Islet precursor cell (in vitro differentiated cells): ENCODE results near the gene TUFM.
"Not testable (repeated sequence)": the region's sequence is repeated elsewhere in the genome, so short reads cannot be mapped to it uniquely, and the experiment has no call there.

ENCODE experiments used
- DNase-seq: peaks from one replicate; pipeline ENCODE4 v3.0.0-alpha.2; 2018

Gene TUFM

DNA sequence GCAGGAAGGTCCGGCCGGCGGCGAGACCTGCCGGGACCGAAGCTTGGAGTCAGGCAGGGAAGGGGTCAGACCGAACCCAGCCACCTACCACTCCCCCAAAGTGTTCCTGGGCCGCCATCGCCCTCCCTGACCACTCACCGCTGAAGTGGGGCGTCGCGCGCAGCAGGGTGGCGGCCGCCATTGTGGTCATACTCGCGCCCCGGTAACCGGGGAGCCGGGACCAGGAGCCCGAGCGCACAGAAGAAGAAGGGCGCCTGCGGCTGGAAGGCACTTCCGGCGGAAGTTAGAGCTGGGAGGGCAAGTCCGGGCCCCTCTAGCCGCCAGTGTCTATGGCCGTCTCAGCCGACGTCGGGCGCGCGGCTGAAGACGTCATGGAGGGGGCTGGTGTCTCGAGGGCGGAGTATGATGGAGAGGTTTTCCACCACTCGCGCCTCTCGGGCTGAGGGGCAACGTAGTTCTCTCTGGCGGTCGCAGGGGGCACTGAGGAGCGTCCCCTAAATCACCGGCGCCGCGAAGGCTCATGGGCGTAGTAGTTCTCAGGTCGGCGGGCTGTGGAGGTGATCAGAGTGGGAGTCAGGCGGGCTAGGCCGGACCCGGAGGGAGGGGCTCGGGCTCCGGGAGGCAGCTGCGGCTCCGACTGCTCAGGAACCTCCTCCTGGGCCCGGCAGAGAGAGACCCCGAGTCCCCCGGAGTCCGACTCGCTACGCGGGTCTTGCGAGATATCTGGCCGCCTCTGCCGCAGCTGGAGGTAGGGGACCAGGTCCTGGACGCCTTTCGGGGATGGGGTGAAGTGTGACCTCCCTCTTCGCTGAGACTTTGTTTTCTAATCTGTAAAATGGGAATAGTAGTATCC, at the start of gene TUFM:
TSS of gene TUFM (minus strand) at position 269 of the 853 bp plus-strand sequence. CDS start at position 190, 79 bp downstream.
- peak; percentile 99 for DNase-seq

DNA sequence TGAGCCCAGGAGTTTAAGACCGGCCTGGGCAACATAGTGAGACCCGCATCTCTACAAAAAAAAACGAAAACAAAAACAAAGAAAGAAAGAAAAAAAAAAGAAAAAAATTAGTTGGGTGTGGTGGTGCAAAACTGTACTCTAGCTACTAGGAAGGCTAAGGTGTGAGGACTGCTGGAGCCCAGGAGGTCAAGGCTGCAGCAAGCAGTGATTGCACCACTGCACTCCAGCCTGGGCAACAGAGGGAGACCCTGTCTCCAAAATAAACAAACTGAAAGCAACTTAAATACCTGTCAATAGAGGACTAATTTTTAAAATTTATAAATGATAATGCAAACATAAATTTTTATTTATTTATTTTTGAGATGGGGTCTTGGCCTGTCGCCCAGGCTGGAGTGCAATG, 49.5 kb upstream of the TUFM start:
- DNase-seq: no peak

DNA sequence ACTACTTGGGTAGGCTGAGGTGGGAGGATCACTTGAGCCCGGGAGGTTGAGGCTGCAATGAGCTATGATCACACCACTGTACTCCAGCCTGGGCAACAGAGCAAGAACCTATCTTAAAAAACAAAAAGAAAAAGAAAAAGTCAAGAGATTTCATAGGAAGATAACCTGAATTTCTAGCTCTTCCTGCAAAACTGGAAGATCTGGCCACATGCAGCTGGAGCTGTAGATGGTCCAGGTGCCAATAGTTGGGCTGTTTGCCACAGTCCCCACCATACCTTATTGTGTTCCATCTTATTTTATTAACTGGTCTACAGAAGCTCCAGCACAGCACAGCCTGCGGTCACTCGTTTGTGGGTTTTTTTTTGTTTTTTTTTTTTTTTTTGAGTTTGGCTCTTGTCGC, 47.1 kb upstream of the TUFM start:
- DNase-seq: no peak

DNA sequence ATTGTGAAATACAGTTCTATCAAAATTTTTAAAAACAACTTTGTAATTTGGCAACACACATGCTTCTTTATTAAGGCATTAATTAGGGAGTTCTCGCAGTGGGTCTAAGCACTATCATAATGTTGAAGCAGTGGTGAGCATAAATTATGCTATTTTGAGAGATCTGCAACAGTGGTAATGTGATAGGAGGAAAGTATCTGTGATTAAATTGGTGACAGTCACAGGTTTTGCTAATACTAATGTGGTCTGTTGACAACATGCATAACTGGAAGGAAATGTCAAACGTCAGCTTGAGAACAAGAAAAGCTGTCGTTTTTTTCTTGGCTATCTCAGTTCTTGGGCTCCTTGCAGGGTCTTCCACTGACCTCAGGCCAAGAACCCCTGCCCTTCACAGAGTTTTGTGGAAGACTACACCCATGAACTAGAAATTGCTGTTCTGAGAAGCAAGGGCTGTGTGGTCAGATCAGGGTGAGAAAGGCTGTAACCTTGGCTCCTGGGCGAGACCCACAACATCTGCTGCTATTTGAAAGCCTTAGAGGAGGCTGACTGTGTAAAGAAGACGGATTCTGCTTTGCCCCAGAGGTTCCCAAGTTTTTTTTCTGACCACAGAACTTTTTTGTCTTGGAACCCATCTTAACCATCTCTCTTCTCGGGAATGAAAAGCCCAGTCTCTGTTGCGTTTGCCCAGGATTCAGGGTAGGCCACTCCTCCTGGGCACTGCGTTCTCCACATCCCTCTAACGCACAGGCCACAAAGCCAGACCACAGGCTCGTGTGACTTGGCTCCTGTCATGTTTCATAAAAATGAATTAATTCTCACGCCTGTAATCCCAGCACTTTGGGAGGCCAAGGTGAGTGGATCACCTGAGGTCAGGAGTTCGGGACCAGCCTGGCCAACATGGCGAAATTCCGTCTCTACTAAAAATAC, 46.1 kb upstream of the TUFM start:
- DNase-seq: no peak

DNA sequence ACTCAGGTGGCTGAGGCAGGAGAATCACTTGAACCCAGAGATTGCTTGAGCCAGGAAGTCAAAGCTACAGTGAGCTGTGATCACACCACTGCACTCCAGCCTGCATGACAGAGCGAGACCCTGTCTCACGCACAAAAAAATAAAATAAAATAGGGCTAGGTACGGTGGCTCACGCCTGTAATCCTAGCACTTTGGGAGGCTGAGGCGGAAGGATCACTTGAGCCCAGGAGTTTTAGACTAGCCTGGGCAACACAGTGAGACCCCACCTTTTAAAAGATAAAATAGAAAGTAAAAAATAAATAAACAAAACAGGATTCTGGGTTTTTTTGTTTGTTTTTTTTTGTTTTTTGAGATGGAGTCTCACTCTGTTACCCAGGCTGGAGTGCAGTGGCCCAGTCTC, 44.2 kb upstream of the TUFM start:
- not testable (repeated sequence) for DNase-seq

DNA sequence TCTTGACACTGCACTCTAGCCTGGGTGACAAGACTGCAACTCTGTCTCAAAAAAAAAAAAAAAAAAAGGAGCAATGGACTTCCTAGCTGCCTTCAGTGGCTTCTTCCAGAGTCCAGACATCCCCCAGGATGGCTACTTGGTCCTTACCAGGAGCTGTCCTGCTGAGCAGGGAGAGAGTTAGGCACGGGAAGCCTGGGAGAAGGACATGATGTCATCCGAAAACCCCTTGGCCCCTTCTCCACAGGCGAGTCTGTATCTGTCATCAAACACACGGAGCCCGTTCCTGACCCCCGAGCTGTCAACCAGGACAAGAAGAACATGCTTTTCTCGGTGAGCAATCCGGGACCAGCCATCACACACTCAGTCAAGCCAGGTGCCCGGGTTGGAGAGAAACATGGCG, 40.8 kb upstream of the TUFM start:
- no peak for DNase-seq

DNA sequence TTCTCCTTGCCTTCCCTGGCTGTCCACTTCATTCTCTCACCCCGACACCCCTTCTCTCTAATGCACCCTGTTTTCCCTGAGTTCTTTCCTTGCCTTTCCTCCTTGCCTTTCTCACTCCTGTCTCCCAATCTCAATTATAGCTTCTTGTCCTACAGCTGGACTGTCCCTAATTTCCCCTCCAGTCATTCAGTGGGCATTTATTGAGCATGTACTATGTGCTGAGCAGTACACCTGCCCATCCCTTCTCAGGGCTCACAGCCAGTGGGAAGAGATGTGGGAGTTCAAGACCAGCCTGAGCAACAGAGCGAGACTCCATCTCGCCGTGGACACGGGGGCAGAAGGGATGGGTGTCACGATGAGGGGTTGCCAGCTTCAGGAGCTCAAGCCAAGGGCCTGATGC, 37.9 kb upstream of the TUFM start:
- DNase-seq: no peak

DNA sequence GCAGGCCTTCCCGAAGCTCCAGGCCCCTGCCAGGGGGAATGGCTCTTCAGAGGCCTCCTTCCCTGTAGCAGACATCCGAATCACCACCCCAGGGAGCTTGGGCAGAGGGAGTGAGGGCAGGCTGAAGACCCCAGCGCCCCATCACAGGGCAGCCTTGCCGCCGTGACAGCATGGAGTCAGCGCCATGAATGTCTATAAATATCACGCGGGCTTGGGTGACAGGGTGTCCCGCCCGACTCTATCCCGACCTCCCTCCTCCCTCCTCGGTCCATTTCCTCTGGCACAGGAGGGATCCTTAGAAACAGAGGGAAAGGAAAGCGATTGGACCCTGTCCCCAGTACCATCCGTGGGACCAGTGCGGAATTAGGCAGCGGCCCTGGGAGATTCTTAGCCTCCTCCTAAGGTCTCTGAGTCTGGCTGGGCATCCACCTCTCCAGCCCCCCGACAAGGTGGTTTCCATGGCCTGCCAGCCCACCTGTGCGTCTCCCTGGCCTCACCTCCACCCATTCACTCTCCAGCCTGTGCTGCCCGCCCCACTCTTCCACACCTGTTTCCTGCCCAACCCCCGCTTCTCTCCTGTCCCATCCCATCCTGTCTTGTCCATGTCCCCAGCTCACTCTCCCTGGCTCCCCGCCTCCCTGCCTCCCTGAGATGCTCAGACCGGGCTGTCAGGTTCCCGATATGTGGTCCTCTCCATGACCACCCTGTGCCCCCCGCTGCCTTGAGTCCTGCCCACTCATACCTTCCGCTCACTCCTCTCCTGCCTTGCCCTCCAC, 37.3 kb upstream of the TUFM start:
- no peak for DNase-seq

DNA sequence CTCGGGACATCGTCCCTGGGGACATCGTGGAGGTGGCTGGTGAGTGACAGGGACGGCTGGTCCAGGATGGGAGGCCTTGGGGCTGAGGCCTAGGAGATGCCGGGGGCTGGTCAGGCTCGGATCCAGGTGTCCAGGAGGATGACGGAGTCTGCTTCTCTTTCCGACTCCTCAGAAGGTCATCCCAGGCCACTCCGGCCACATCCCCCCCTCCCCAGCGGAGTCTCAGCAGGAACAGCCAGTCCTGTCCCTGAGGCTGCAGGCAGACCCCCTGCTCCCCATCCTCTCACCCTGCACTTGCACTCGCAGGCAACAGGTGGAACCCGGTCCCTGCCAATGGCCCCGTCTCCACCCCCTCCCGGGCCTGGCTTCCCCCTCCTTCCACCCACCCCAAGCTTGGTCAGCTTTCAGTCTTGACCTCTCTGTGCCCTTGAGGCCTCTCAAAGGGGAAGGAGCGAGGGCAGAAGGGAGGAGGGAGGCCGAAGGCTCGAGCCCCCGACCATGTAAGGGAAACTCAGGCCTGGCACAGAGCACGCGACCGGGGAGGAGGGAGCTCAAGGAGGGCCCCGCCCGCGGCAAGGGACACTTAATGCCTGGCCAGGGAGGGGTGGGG, 36.5 kb upstream of the TUFM start:
- no peak for DNase-seq

DNA sequence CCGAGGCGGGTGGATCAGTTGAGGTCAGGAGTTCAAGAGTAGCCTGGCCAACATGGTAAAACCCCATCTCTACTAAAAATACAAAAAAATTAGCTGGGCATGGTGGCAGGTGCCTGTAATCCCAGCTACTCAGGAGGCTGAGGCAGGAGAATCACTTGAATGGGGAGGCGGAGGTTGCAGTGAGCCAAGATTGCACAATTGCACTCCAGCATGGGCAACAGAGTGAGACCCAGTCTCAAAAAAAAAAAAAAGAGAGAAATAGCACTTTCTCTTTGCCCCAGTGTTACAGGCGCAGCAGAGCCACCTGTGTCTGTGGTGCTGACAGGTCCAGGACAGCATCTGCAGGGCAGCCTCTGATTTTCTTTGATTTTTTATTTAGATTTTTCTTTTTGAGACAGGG, 35.4 kb upstream of the TUFM start:
- DNase-seq: not testable (repeated sequence)

DNA sequence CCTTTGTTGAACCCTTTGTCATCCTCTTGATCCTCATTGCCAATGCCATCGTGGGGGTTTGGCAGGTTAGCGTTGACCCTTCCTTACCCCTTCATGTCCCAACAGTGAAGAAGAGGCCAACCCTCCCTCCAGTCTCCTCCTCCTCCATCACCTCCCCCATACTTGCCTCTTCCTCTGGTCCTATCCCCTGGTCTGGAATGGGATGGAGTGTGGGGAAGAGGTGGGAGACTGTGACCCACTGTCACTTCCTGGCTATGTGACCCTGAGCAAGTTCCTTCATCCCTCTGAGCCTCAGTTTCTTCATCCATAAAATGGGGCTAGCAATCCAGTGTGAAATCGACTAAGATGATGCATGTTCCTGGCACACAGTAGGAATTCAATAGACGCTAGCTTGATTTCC, 34.8 kb upstream of the TUFM start:
- DNase-seq: no peak

DNA sequence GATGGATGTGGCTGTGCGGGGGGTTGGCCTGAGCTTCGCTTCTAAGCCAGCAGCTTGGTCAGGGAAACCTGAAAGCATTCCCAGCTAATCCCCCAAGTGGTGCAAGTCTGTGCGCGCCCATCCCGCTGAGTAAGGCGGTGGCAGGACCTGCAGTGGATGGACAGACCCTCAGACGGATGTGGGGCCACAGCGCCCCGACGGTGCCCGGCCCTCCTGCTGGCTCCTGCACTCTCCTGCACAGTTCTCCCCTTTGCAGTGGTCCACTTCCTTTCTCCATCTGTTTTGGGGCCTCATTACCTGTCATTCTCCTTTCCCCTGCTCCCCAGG, 34.4 kb upstream of the TUFM start:
- DNase-seq: no peak

DNA sequence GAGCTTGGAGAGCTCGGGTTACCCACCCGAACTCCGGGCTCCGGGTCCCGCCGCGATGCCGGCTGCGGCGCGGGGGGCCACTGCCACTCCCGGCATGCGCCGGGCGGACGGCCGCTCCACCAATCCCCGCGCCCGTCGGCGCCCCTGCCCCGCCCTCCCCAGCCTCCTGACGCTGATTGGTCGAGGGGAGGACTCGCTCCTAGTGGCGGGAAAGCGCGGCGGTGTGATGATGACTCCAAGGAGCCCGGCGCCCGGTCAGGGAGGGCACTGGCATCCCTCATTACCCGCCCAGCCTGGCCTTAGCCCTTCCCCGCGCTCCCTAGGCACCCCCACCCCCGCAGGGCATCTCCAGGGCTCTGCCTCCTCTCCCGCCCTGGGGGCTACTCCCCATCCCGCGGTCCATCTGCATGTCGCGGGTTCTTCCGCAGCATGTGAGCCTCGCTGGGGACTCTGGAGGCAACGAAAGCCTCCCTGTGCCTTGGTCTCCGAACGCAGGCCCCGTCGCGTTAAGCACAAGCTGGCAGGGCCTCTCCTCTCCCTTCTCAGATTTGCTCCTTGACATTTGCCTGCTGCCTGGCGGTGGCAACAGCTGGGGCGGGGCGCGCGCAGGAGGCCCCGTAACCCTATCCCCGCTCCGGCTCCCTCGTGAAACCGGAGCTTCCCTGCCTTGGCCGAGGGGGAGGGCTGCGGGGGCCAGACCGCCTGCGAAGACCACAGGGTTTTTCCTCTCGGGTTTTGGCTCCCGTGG, 33.9 kb upstream of the TUFM start:
- peak; percentile 91 for DNase-seq

DNA sequence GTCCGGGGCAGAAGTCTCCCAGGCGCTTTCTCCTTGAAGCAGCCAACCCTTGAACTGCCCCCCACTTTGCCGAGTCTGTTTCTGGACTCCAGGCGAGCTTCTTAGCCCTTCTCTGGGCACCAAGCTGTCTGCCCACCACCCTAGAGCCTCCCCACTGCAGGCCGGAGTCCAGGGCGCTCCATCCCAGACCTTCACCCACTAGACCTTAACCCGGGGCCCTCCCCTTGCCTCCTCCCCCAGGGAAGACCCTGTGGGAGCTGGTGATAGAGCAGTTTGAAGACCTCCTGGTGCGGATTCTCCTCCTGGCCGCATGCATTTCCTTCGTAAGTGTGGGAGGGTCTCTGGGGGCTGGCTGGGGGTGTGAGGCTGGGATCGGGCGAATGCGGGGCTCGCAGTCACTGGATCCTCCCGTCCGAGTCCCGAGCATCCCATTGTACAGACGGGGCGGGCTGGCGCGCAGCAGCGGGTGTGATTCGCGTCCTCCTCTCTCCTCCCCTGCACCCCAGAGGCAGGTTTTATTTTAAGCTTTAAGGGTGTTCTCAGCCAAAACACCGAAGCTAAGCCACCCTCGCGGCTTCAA, 33.2 kb upstream of the TUFM start:
- DNase-seq: no peak

DNA sequence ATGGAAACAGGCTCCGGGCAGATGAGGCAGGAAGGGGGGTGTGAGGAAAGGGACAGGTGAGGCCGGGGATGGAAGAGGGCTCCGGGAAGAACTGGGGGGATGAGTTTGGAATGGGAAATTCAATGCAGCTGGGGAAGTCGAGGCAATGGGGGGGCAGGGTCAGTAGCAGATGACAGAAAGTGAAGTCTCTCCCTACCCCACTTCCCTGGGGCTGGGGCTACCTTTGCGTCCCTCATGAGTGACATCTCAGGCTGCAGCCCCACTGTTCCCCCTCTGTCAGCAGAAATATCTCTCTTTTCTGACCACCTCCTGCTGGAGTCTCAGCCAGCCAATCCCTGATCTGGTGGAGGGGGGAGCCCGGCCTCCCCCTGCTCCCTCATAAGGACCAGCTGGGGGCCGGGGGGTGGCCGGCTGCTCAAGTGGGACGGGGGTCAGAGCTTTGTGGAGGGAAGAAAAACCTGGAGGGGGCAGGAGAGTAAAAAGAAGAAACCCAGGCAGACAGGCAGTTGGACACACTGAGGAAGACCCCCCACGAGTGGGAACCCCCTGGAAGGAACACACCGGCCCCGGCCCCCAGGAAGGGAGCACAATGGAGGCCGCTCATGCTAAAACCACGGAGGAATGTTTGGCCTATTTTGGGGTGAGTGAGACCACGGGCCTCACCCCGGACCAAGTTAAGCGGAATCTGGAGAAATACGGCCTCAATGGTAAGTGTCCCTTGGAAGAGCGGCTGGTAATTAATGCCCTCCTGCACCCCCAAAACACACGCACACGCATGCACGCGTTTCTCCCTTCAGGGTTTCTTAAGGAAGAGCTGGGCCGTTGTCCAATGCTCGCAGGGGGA, 32.2 kb upstream of the TUFM start, which contains the start of gene ATP2A1:
TSS of gene ATP2A1 (plus strand) at position 406 of the 844 bp plus-strand sequence. CDS start at position 590, 184 bp downstream.
- DNase-seq: no peak

DNA sequence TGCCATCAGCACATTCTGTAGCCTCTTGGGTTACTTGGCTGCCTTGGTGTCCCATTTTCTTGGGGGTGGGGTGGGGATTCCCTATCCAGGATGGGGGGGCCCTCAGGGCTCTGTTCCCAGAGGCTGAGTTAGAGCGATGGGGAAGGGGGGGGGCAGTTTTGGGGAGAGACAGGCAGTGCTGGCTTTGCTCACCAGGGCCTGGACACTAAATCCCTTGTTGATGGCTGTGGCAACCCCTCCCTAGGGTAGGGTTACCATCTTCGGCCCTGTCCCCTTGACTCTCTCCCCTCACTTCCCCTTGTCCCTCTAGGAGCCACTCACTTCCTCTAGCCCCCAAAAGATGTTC, 31.5 kb upstream of the TUFM start:
- no peak for DNase-seq

DNA sequence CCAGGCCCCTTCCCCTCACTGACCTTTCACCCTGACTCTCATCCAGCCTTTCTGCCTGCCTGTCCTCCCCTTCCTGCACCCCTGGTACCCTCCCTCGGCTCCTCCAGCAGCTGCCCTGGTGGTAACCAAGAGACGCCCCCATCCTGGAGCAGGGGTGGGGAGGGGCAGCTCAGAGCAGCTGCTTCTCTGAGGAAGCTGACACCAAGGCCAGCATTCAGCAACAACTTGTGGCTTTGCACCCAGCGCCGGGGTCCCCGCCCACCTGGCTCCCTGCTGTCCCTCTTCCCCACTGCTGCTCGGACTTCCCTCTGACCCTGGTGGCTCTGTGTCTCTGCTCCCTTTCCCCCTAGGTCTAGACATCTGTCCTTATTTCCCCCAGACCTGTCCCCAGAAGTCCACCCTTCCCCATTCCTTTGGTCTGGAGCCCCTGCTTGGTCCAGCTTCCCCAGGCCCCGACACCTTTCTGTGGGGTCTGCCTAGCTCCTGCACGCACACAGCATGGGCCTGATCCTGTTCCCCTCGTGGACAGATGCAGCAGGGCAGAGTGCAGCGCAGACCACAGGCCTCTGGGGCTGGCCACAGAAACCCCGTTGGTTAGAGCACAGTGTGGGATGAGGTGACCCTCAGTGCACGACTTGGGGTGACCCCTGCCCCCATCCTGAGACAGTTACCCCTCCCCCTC, 31.0 kb upstream of the TUFM start:
- no peak for DNase-seq

DNA sequence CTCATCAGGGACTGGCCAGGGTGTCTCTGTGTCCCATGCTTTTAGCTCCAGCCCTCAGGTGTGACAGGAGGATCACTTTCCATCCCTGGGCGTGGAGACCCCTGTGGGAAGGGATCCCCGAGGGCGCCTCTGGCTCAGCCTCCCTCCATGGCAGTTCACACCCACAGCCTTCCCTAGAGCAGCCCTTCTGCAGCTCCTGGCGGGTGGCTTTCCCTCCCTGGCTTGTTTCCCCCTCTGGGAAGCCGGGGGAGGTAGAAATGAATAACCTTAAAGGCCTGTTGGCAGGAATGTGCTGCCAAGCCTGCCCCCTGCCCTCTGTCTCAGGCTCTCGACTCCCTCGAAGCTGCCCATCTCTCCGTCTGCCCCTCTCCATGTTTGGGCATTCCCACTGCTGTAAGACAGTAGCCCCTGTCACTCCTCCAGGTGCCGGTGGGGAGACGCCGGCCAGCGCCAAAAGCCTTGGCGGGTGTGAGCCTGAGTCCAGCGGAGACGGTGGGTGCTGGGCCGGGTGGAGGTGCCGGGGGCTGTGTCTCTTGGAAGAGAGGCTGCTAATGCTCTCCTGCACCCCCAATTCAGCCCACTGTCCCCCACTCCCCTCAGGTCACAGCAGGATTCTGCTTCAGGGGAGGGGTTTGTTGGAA, 30.0 kb upstream of the TUFM start:
- DNase-seq: no peak
